Activated CD4-positive, CD25-positive, alpha-beta regulatory T cell treated with anti-CD3 and anti-CD28 coated beads, Interleukin-2, amount 50 U/mL, for 16 hours (primary cell): ENCODE measurements around the gene RPS6KA1.
"Not testable (repeated sequence)": the region's sequence is repeated elsewhere in the genome, so short reads cannot be mapped to it uniquely, and the experiment has no call there.

ENCODE experiments used
- DNase-seq: peaks from one replicate; pipeline ENCODE4 v3.0.0-alpha.2; 2020; ENCODE audit warnings: low read depth, low spot score

RPS6KA1 gene

DNA sequence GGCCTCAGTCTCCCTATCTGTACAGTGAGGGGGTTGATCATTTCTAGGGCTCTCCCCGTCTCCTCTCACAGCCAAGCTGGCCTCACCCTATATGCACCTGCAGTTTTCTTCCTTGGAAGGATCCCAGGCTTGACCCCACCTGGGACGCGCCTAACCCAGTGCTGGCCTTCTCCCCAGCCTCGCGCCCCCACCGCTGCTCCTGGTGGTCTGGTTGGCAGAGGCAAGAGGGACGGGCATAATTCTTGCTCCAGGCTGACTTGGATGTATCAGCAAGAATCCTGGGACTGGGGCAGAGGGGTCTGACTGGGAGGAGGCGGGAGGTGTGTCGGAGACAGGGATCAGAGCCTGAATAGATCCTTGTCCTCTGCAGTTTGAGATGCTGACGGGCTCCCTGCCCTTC, 25.2 kb downstream of the RPS6KA1 start:
- DNase-seq: no peak

DNA sequence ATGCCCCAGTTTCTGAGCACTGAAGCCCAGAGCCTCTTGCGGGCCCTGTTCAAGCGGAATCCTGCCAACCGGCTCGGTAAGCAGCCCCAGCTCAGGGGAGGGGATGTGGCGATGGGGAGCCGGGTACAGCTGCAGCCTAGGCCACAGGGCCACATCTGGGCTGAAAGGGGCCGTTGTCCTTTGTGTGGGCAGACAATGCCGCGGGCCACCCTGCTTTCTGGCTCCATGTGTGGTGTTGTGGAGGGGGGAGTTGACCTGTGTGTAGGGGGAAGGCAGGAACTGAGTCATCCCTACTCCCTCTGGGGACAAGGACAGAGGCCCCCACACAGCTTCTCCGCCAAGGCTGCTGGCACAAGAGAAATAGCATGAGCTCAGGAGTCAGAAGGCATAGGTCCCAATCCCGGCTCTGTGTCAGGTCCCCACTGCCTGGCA, 26.0 kb downstream of the RPS6KA1 start:
- DNase-seq: no peak

DNA sequence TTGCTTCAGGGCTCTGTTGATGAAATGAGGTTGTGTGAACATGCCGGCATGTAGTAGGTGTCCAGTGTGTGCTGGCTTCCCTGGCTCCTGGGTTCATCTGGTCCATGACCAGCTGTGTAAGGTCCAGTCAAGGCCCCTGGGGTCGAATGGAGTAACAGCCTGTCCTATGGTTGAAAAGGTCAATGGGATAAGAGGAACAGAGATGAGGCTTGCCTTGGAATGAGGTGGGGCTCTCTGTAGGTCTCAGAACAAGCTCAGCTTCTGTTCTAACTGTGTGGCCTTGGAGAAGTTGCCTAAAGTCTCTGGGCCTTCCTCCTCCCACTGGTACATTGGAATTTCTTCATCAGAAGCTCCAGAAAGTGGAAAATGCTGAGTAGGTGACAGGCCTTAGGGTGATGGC, 26.6 kb downstream of the RPS6KA1 start:
- DNase-seq: no peak

DNA sequence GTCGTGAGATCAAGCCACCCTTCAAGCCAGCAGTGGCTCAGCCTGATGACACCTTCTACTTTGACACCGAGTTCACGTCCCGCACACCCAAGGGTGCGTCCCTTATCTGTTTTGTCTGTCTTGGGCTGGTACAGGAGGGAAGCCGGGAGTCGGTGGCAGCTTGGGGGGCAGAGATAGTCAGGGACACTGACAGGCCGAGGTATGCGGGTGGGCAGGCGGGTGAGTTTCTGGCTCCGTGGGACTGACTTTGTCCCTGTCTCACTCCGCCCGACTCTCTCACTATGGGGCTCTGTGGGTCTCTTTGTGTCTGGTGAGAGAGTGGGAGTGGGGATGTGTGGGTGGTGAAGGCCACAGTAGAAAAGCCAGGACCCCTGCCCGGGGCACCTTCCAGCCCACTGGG, 27.4 kb downstream of the RPS6KA1 start:
- no peak for DNase-seq

DNA sequence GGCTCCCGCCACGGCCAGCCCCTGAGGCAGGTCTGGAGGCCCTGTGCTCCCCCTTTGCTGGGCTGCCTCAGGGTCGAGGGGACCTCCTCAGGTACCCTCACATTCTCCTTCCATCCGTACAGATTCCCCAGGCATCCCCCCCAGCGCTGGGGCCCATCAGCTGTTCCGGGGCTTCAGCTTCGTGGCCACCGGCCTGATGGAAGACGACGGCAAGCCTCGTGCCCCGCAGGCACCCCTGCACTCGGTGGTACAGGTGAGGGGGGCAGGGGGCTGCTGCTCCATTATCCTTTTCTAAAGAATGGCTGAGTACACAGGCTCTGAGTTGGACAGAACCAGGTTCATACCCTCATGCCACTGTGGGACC, 29.1 kb downstream of the RPS6KA1 start:
- DNase-seq: no peak

DNA sequence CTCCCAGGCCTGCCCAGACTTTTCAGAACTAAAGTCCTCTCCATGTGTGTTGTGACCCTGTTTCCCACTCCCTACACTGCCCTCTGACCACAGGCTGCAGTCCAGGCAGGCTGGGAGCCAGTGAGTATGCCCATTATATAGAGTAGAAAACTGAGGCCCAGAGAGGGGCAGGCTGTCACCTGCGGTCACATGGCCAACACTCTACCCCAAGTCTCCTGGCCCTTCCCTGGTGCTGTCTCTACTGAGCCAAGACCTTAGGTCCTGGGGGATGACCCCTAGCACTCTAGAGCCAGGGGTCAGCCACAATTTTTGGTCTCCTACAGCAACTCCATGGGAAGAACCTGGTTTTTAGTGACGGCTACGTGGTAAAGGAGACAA, 30.8 kb downstream of the RPS6KA1 start:
- DNase-seq: no peak

DNA sequence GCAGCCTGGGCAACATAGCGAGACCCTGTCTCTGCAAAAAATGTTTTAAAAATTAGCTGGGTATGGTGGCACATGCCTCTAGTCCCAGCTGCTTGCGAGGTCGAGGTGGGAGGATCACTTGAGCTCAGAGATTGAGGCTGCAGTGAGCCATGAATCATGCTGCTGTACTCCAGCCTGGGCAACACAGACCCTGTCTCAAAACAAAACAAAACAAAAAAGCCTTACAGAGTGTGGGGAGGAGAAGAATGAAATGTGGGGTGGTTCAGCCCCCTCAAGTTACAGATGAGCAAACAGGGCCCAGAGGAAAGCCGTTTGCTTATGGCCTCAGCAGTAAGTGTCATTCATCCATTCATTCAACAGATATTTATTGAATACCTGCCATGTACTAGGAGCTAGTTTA, 40.7 kb downstream of the RPS6KA1 start:
- no peak for DNase-seq

DNA sequence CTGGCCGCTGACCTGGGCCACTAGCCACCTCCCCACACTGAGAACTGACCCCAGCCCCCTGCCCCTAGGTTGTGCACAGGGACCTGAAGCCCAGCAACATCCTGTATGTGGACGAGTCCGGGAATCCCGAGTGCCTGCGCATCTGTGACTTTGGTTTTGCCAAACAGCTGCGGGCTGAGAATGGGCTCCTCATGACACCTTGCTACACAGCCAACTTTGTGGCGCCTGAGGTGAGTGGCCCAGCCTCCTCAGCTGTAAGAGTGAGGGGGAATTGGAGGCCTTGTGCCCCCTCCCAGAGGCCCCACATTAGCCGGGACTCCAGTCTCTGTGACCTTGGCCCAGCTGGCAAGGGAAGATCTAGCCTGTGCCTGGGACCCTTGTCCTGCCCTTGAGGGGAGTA, 41.8 kb downstream of the RPS6KA1 start:
- DNase-seq: no peak

DNA sequence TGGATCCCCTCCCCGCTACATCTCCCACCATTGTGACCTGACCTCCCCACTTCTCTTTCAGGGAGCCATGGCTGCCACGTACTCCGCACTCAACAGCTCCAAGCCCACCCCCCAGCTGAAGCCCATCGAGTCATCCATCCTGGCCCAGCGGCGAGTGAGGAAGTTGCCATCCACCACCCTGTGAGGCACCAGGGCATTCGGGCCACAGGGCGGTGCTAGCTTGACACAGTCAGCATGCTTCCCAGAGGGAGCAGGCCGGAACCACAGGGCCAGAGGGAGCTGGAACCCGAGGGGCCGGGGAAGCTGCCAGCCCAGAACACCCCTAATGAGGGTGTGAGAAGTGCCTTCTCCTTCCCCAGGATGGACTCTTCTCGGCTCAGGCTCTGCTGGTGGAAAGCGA, 44.5 kb downstream of the RPS6KA1 start:
- no peak for DNase-seq

DNA sequence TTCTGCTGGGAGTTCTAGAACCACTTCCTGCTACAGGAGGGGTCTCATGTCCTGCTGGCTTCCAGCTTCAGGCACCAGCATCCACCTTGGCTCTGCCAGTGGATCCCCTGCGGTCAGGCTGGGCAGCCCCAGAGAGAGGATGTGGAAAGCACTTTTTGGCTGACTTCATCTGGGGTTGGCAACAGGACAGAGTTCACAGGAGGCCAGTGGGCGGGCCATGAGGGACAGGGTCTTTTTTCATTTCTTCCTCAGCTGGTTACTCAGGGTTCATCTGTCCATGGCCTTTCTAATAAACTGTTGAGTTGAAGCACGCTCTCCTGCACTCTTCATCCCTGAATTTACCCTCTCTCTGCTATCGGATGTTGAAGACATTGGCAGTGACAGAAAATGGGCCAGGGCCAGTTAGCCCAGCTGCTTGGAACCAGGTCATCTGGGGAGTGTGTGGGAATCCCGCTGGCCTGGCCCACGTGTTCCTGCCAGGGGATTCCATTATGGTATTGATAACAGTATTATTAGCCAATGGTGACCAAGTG, 45.2 kb downstream of the RPS6KA1 start:
- no peak for DNase-seq

DNA sequence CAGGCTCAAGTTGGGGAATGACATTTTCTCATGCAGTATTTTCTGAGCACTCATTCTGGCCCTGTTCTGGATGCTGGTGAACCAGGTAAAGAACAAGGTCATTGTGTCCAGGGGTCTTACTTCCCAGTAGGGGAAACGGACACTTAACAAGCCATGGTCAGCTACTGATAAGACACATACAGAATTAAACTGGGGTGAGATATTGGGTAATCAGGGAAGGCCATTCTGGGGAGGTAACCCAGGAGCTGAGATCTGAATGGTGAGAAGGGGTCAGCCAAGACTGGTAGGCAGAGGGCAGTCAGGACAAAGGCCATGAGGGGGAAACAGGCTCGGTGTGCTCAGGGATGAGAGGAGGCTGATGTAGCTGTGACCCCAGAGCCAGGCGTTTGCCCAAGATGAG, 45.8 kb downstream of the RPS6KA1 start:
- DNase-seq: no peak

DNA sequence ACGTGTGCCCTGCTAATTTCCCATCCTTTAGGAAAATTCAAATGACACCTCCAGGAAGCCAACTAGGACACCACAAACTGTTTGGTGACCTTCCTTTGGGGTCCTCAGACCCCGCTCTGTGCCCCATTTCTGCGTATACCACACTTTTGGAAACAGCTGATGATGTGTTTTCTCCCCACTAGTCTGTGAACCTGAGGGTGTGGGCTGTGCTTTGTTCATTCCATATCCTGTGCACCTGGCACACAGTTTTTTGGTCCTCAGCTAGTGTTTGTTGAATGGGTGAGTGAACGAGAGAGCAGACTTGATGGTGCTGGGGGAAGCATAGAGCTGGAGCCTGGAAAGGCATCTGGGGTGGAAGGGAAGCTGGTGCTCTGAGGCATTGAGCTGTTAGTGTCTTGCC, 48.6 kb downstream of the RPS6KA1 start:
- DNase-seq: no peak

DNA sequence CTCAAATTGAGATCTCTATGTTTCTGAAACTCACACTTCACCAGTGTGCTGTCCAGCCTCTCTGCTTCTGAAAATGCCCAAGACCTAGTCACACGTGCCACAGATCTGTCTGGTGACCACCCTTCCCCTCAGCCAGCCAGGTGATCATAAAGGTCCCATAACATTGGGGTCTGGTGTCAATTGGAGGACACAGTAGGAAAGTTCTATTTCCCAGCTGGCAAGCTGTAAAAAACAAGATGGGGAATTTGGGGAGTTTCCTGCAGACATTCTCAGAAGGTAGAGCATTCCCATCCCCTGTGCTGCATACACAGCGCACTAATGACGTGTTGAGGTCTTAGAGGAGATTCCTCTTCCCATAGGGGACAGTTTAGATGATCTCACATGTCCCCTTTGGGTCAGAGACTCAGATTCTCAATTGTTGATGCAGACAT, 50.1 kb downstream of the RPS6KA1 start:
- no peak for DNase-seq

DNA sequence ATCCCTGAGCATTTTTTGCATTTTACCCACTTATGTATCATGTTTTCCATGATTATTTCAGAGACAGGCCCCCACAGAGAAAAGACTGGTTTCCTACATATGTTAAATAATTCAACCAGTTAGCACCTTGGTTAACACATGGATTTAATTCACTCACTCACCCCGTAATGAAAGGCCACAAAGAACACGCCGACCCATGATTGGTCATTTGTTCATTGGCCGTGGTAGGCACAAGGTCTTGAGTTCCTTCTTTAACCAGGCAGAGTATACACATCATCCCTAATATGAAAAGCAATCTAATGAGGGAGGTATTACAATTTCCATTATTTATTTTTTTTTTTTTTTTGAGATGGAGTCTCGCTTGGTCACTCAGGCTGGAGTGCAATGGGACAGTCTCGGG, 50.6 kb downstream of the RPS6KA1 start:
- no peak for DNase-seq

DNA sequence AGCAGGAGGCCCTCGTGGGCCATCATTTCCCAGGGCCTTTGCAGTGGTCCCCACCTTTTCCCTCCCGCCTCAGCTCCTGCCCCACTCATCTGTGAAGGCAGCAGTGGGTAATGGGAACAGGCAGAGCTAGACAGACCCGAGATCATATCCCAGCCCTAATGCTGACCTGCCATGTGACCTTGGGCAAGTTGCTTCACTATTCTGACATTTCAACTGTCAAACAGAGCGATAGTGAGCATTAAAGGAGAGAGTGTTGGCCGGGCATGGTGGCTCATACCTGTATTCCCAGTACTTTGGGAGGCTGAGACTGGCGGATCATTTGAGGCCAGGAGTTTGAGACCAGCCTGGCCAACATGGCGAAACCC, 51.7 kb downstream of the RPS6KA1 start:
- DNase-seq: no peak

DNA sequence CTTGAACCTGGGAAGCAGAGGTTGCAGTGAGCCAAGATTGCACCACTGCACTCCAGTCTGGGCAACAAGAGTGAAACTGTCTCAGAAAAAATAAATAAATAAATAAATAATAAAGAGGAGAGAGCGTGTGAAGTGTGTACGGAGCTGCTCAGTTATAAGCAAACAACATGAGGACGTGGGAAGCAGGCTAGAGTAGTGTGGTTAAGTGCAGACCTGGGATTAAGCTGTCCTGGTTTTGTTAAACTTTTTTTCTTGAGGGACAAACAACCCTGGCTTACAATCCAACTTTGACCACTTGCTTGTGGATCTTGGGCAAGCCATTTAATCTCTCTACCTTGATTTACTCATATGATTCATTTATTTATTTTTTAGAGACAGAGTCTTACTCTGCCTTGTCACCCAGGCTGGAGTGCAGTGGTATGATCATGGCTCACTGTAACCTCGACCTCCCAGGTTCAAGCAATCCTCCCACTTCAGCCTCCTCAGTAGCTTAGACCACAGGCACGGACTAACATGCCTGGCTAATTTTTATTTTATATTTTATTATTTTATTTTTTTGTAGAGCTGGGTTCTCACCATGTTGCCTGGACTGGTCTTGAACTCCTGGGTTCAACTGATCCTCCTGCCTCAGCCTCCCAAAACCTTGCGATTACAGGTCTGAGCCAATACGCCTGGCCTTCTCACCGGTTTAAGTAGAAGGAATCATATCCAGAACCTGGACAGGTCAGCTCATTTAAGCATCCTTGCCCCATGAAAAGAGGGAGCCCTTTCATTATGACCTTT, 52.7 kb downstream of the RPS6KA1 start:
- DNase-seq: no peak

DNA sequence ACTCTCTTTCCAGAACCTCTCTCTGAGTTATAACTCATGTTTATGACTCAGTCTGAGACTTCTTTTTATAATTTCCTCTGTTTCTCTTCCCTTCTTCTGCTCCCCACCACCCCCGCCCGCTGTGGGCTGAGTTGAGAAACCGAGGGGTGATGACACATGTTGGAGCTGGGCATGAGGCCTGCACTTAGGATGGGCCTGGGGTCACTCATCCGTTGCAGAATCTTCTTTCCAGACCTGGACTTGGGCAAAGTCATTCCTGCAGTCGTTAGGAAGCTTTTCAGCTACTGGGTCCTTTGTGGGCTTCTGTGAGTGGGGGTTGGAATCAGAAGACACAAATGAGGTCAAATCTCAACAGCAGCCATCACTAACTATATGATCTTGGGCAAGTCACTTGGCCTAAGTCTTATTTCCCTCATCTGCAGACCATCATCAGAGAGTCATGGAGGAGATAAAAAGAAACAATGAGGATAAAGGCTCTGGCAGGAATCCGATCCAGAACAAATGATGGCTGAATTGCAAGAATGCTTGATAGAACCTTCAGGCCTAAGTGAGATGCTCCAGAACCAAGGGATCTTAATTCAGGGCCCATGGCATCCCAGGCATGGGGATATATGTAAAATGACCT, 53.4 kb downstream of the RPS6KA1 start:
- DNase-seq: peak; percentile 28

DNA sequence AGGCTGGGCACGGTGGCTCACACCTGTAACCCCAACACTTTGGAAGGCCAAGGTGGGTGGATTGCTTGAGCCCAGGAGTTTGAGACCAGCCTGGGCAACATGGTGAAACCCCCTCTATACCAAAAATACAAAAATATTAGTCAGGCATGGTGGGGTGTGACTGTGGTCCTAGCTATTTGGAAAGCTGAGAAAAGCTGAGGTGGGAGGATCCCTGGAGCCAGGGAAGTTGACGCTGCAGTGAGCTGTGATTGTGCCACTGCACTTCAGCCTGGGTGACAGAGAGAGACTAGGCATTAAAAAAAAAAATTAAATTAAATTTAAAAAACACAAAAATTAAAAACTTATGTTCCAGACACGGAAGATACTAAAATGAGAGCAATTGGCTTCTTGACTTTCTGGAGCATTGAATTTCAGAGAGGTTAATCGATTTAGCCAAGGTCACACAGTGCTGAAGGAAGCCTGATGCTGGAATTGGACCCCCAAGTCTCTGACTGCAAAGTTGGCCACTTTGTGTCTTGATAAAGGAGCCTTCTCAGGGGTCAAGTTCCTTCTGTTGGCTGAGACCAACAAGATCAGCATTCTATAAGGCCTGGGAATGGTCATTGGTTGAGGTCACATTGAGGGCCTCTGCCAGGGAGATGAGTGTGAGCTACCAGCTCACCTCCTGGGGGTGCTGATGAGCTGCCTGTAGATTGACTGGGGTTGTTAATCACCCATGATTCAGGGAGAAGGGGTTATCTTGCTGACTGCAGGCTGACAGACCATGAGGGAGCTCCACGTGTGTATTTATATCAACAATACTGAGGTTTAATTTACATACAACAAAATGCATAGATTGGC, 54.3 kb downstream of the RPS6KA1 start:
- no peak for DNase-seq

DNA sequence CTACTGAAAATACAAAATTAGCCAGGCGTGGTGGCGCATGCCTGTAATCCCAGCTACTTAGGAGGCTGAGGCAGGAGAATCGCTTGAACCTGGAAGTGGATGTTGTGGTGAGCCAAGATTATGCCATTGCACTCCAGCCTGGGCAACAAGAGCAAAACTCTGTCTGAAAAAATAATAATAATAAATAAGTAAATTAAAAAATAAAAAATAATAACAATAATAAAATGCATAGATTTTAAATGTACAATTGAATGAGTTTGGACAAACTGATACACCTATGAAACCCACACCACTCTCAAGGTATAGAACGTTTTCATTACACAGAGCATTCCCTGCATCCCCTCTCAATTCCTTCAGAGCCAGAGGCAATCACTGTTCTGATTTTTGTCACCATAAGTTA, 55.0 kb downstream of the RPS6KA1 start:
- not testable (repeated sequence) for DNase-seq

DNA sequence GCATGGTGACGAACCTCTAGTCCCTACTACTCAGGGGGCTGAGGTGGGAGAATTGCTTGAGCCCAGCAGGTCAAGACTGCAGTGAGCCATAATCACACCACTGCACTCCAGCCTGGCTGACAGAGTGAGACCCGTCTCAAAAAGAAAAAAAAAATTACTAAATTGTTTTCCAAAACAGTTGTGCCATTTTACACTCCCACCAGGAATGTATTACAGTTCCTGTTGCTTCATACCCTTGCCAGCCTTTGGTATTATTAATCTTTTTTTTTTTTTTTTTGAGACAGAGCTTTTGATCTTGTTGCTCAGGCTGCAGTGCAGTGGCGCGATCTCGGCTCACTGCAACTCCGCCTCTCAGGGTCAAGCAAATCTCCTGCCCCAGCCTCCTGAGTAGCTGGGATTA, 55.9 kb downstream of the RPS6KA1 start:
- no peak for DNase-seq

DNA sequence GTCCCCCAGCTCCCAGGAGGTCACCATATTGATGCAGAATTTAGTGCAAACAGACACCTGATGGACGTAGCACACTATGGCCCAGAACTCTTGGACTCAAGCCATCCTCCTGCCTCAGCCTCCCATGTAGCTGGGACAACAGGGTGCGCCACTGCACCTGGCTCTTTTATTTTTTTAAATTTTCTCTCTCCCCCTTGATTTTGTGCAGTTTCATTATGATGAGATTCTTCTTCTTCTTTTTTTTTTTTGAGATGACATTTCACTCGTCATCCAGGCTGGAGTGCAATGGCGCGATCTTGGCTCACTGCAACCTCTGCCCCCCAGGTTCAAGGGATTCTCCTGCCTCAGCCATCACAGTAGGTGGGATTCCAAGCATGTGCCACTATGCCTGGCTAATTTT, 63.8 kb downstream of the RPS6KA1 start:
- DNase-seq: no peak

DNA sequence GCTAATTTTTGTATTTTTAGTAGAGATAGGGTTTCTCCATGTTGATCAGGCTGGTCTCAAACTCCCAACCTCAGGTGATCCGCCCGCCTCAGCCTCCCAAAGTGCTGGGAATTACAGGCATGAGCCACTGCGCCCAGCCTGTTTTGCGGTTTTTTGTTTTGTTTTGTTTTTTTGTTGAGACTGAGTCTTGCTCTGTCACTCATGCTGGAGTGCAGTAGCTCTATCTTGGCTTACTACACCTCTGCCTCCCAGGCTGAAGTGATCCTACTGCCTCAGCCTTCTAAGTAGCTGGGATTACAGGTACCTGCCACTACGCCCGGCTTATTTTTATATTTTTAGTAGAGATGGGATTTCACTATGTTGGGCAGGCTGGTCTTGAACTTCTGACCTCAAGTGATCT, 65.0 kb downstream of the RPS6KA1 start:
- not testable (repeated sequence) for DNase-seq
